ENCODE measurements around the gene GMDS. TPM values are rescaled to one million over a fixed set of nuclear protein-coding genes. Genes with fewer than 3 reads are reported as not detected.

The GMDS gene
- total and polyA plus RNA-seq, 7 donors = 2.8 to 6.6 (median 4.7) TPM

DNA sequence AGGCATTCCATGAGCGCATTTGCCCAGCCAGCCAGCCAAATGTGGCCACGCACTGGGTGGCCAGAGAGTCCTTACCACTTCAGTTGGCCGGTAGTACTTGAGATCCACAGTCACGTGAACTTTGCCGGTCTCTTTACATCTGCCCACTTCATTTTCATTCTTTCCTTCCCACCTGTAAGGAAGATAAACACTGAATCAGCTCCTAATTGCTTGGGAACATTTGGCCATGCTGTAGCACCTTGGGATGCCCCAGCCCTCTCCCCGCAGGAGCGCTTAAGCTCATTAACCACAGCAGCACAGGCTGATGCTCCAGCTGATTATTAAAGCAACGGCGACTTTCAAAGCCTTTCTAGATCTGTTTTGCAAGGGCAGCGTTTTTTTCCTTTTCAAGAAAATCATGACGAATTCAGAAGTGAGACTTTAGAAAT is 519.0 kb downstream of the GMDS start:
- H3K4me3 ChIP-seq = no peak overlapping the region
- no peak overlapping the region for H3K27ac ChIP-seq
- DNase-seq (no peak), ATAC-seq (no peak)
- no peaks in the 10 kb centered on the region for H3K4me1 ChIP-seq
- no peaks in the 10 kb centered on the region for H3K9me3 ChIP-seq
- 67 to 74% (median 69%) methylated on average over 11 of the region's 11 CpGs for WGBS, 3 donors
- H3K27me3 ChIP-seq (ENCODE audit: insufficient read depth in 3 of 3, low read length in 2 of 3) = no peaks in the 10 kb centered on the region
- TF ChIP-seq, protein P1, sequence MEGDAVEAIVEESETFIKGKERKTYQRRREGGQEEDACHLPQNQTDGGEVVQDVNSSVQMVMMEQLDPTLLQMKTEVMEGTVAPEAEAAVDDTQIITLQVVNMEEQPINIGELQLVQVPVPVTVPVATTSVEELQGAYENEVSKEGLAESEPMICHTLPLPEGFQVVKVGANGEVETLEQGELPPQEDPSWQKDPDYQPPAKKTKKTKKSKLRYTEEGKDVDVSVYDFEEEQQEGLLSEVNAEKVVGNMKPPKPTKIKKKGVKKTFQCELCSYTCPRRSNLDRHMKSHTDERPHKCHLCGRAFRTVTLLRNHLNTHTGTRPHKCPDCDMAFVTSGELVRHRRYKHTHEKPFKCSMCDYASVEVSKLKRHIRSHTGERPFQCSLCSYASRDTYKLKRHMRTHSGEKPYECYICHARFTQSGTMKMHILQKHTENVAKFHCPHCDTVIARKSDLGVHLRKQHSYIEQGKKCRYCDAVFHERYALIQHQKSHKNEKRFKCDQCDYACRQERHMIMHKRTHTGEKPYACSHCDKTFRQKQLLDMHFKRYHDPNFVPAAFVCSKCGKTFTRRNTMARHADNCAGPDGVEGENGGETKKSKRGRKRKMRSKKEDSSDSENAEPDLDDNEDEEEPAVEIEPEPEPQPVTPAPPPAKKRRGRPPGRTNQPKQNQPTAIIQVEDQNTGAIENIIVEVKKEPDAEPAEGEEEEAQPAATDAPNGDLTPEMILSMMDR (IDR thresholded peaks at IDR 0.05) = no peak
- intact Hi-C loops (cut with DNase I) = no loop called here
- H3K36me3 ChIP-seq (ENCODE audit: insufficient read depth in 1 of 2, low read depth in 1 of 2) = no peaks in the 10 kb centered on the region

DNA sequence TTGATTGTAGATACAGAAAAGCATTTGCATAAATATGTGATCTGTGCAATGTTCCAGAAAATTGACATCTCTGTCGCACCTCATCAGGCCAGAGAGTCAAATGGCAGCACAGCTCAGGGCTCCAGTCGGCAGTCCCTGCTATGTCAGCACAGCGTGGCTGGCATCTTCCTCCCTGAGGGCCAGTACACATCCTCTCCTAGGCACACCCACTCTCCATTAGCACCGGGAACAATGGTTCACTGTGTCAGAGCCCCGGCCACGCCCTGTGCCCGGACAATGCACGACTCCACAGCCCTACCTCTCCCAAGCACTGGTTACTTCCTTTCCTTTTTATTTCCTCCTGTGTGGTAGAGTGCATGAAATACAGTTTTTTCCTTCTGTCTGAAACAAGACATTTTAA is 520.8 kb downstream of the GMDS start:
- Histone ChIP-seq H3K27me3 (ENCODE audit: insufficient read depth in 3 of 3, low read length in 2 of 3) (no peaks in the 10 kb centered on the region), H3K4me1 (no peaks in the 10 kb centered on the region), H3K27ac (peak overlapping the region; percentile 23), H3K9me3 (no peaks in the 10 kb centered on the region), H3K36me3 (ENCODE audit: insufficient read depth in 1 of 2, low read depth in 1 of 2) (no peaks in the 10 kb centered on the region), H3K4me3 (no peak overlapping the region)
- intact Hi-C loops (cut with DNase I) = no loop called here
- DNase-seq (peak; percentile 38 to 61), ATAC-seq (peak; percentile 34 to 63 (median 61))
- TF ChIP-seq, protein P1 (IDR thresholded peaks at IDR 0.05) = no peak
- WGBS, 3 donors = 60 to 69% (median 63%) methylated on average over 8 of the region's 8 CpGs

DNA sequence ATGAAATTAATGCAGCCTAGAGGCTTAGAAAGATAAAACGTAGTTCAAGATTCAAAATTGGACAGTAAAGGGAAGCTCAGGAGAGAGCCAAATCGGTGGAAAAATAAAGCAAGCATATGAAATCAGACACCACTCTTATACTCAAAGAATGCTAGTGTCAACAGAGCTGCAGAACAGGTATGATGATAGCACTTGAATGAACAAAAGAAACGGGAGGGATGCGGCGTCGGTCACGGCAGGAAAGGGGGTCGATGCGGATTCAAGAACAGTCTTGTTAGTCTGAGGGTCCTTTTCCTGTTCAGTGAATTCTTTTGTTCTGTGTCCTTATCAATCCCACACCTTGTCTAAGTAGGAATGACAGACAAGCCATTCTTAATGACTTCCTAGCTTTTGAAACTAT is 521.3 kb downstream of the GMDS start:
- Histone ChIP-seq H3K36me3 (ENCODE audit: insufficient read depth in 1 of 2, low read depth in 1 of 2) (no peaks in the 10 kb centered on the region), H3K27ac (no peak overlapping the region), H3K4me3 (no peak overlapping the region), H3K4me1 (no peaks in the 10 kb centered on the region), H3K9me3 (no peaks in the 10 kb centered on the region), H3K27me3 (ENCODE audit: insufficient read depth in 3 of 3, low read length in 2 of 3) (no peaks in the 10 kb centered on the region)
- WGBS, 3 donors = 77 to 78% (median 78%) methylated on average over 9 of the region's 9 CpGs
- intact Hi-C loops (cut with DNase I) = no loop called here
- no peak for DNase-seq
- TF ChIP-seq, protein P1 (IDR thresholded peaks at IDR 0.05) = no peak
- no peak for ATAC-seq

DNA sequence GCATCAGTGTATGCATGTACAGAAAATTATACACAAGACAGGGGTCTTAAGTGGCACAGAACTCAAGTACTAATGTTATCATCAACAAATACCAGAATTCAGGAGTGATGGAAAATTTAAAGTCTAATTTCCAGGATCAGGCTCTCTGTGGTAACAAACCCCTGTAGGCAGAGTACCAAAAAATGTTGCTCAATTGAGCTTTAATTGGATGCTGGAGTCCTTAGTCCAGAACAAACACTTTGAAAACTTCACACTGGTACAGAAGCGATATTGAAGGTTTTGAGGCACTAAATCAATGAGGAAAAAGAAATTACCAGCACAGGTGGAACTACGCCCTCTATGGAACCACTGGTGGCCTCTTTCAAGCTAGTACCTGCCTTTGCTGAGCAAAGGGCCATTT is 522.6 kb downstream of the GMDS start:
- Histone ChIP-seq H3K4me3 (no peak overlapping the region), H3K36me3 (ENCODE audit: insufficient read depth in 1 of 2, low read depth in 1 of 2) (no peaks in the 10 kb centered on the region), H3K27ac (no peak overlapping the region), H3K27me3 (ENCODE audit: insufficient read depth in 3 of 3, low read length in 2 of 3) (no peaks in the 10 kb centered on the region), H3K4me1 (no peaks in the 10 kb centered on the region), H3K9me3 (no peaks in the 10 kb centered on the region)
- 96 to 98% (median 97%) methylated on average over 2 of the region's 2 CpGs for WGBS, 3 donors
- DNase-seq (no peak), ATAC-seq (no peak)
- intact Hi-C loops (cut with DNase I) = no loop called here
- TF ChIP-seq, protein P1 (IDR thresholded peaks at IDR 0.05) = no peak

DNA sequence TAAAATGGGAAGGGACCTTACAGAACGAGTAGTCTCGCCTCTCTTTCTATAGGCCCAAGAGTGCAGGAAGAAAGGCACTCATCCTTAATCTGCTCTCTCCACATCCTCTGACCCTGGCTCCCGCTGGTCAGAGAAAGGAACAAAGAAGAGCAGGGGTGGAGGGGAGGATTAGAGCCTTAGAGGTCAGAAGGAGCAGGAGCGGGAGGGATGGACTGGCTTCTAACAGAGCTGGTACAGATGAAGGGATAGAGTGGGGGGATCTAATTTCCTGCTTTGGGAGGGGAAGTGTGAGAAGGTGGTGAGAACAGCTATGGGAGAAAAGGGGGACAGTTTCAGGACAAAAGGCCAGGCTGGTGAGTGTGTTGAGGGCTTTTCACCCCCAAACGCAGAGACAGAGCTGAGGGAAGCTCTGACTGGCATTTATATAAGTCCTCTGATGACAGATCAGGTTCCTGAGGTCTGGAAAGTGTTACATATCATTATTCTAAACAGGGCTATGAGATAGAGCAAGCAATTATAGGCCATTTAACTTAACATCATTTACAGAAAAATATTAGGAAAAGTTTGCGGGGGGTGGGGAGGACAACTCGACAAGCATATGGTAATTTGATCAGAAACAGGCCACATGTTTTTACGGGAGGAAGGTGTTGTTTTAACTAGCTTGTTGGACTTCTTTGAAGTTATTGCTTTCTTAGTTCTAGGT is 524.6 kb downstream of the GMDS start:
- DNase-seq (no peak), ATAC-seq (no peak)
- Histone ChIP-seq H3K36me3 (ENCODE audit: insufficient read depth in 1 of 2, low read depth in 1 of 2) (no peaks in the 10 kb centered on the region), H3K27ac (no peak overlapping the region), H3K4me1 (no peaks in the 10 kb centered on the region), H3K4me3 (no peak overlapping the region), H3K27me3 (ENCODE audit: insufficient read depth in 3 of 3, low read length in 2 of 3) (no peaks in the 10 kb centered on the region), H3K9me3 (no peaks in the 10 kb centered on the region)
- WGBS, 3 donors = 75 to 79% (median 77%) methylated on average over 8 of the region's 8 CpGs
- TF ChIP-seq, protein P1 (IDR thresholded peaks at IDR 0.05) = no peak
- intact Hi-C loops (cut with DNase I) = no loop called here

Measured in psoas muscle (tissue), 8 donors.